ENCODE measurements around the gene RGP1. TPM values are rescaled to one million over a fixed set of nuclear protein-coding genes. Genes with fewer than 3 reads are reported as not detected.

RGP1 gene
- total RNA-seq, 1 donor from 2014 or later, result 11.8 TPM

GRCh38 chr9:35711501-35712428 lies 37.3 kb upstream of the RGP1 start:
- no peak overlapping the region for H3K4me3 ChIP-seq (ENCODE audit: low read depth, low read length)
- TF ChIP-seq, protein P1, sequence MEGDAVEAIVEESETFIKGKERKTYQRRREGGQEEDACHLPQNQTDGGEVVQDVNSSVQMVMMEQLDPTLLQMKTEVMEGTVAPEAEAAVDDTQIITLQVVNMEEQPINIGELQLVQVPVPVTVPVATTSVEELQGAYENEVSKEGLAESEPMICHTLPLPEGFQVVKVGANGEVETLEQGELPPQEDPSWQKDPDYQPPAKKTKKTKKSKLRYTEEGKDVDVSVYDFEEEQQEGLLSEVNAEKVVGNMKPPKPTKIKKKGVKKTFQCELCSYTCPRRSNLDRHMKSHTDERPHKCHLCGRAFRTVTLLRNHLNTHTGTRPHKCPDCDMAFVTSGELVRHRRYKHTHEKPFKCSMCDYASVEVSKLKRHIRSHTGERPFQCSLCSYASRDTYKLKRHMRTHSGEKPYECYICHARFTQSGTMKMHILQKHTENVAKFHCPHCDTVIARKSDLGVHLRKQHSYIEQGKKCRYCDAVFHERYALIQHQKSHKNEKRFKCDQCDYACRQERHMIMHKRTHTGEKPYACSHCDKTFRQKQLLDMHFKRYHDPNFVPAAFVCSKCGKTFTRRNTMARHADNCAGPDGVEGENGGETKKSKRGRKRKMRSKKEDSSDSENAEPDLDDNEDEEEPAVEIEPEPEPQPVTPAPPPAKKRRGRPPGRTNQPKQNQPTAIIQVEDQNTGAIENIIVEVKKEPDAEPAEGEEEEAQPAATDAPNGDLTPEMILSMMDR (IDR thresholded peaks at IDR 0.05; ENCODE audit: insufficient read depth, low read length, severe bottlenecking), result no peak
- peaks cover 59% of the 10 kb centered on the region for H3K36me3 ChIP-seq (ENCODE audit: control insufficient read depth, insufficient read depth, low read length)
- DNase-seq (ENCODE audit: low read depth) (no peak), FAIRE-seq (no peak)
- no peaks in the 10 kb centered on the region for H3K27me3 ChIP-seq (ENCODE audit: control insufficient read depth, insufficient read depth, low read length)

DNA sequence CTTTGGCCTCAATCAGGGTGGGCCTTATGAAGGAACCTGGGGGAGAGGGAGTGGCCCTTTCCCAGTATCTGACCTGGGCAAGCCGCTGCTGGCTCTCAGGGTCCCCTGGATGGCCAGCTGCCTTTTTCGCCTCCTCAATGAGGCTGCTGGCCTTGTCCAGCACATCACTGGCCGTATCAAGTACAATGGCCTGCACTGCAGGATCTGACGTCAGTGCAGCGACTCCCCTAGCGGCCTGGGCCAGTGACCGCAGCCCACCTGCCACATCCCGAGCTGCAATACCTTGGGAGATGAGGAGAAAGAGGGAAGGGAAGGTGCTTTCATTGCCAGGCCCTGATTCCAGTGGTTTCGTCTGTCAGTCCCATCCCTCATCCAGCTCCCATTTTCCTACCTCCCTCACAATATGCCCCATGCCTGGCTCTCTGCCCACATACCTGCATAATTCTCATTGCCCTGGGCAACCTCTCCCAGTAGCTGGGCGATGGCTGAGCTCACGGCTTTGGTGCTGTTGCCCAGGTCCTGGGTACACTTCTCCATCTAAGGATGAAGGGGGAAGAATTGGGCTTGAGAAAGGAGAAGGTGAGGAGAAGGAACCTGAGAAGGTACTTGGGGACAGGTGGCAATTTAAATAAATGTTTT lies 36.2 kb upstream of the RGP1 start:
- no peak for DNase-seq (ENCODE audit: low read depth)
- H3K36me3 ChIP-seq (ENCODE audit: control insufficient read depth, insufficient read depth, low read length), result peaks cover 56% of the 10 kb centered on the region

DNA sequence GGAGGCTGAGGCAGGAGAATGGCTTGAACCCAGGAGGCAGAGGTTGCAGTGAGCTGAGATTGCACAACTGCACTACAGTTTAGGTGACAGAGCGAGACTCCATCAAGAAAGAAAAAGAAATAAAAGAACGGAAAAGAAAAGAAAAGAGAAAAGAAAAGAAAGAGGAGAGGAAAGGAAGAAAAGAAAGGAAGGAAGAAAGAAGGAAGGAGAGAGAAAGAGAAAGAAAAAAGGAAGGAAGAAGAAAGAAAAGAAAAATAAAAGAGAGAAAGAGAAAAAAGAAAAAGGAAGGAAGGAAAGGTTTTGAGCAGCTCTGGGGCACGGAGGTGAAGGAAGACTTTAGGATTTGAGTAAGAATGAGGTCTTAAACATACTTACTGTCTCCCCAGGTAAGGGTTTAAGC lies 35.5 kb upstream of the RGP1 start:
- Histone ChIP-seq H3K36me3 (ENCODE audit: control insufficient read depth, insufficient read depth, low read length) (peaks cover 58% of the 10 kb centered on the region), H3K27me3 (ENCODE audit: control insufficient read depth, insufficient read depth, low read length) (no peaks in the 10 kb centered on the region), H3K4me3 (ENCODE audit: low read depth, low read length) (no peak overlapping the region)
- DNase-seq (ENCODE audit: low read depth) (no peak), FAIRE-seq (no peak)
- TF ChIP-seq, protein P1 (IDR thresholded peaks at IDR 0.05; ENCODE audit: insufficient read depth, low read length, severe bottlenecking), result no peak

More for the DNA sequence above, 36.2 kb upstream of the RGP1 start:
- Histone ChIP-seq H3K4me3 (ENCODE audit: low read depth, low read length) (no peak overlapping the region), H3K27me3 (ENCODE audit: control insufficient read depth, insufficient read depth, low read length) (no peaks in the 10 kb centered on the region)
- FAIRE-seq, result no peak
- TF ChIP-seq, protein P1 (IDR thresholded peaks at IDR 0.05; ENCODE audit: insufficient read depth, low read length, severe bottlenecking), result no peak

DNA sequence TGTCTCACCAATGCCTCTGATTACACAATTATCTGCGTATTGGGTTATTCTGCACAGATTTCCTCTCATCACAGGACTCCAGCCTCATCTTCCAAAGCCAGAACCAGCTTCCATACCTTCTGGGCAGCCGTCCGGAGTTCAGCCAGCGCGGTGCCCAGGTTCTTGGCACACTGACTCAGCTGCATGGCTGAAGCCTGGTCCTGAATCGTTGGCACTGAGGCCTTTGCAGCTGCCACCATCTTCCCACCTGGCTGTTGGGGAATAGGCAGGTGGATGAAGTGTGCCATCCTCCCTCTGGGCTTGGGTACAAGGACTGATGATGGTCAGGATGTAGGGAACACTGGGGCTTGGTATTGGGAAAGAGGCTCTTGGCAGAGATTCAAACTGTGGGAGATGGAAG lies 35.0 kb upstream of the RGP1 start:
- Histone ChIP-seq H3K4me3 (ENCODE audit: low read depth, low read length) (no peak overlapping the region), H3K27me3 (ENCODE audit: control insufficient read depth, insufficient read depth, low read length) (no peaks in the 10 kb centered on the region), H3K36me3 (ENCODE audit: control insufficient read depth, insufficient read depth, low read length) (peaks cover 62% of the 10 kb centered on the region)
- TF ChIP-seq, protein P1 (IDR thresholded peaks at IDR 0.05; ENCODE audit: insufficient read depth, low read length, severe bottlenecking), result no peak
- no peak for DNase-seq (ENCODE audit: low read depth)
- FAIRE-seq, result no peak

- Histone ChIP-seq H3K27me3 (ENCODE audit: control insufficient read depth, insufficient read depth, low read length) (no peaks in the 10 kb centered on the region), H3K36me3 (ENCODE audit: control insufficient read depth, insufficient read depth, low read length) (peaks cover 62% of the 10 kb centered on the region), H3K4me3 (ENCODE audit: low read depth, low read length) (no peak overlapping the region)
- FAIRE-seq (no peak), DNase-seq (ENCODE audit: low read depth) (no peak)
- TF ChIP-seq, protein P1 (IDR thresholded peaks at IDR 0.05; ENCODE audit: insufficient read depth, low read length, severe bottlenecking), result no peak
Observed at GRCh38 chr9:35714579-35715252, 34.4 kb upstream of the RGP1 start.

Measured in bronchial epithelial cell (primary cell).